HG03432 (cell line): Measurements from ENCODE around the gene EFNA3.

Source experiments
- ATAC-seq: cut with Tn5 transposase; IDR thresholded peaks from one replicate; pipeline ENCODE4 v1.9.1; 2021; ENCODE audit warnings: mild to moderate bottlenecking, moderate library complexity; ENCODE audit not compliant: unreplicated experiment

Gene EFNA3, protein sequence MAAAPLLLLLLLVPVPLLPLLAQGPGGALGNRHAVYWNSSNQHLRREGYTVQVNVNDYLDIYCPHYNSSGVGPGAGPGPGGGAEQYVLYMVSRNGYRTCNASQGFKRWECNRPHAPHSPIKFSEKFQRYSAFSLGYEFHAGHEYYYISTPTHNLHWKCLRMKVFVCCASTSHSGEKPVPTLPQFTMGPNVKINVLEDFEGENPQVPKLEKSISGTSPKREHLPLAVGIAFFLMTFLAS

DNA sequence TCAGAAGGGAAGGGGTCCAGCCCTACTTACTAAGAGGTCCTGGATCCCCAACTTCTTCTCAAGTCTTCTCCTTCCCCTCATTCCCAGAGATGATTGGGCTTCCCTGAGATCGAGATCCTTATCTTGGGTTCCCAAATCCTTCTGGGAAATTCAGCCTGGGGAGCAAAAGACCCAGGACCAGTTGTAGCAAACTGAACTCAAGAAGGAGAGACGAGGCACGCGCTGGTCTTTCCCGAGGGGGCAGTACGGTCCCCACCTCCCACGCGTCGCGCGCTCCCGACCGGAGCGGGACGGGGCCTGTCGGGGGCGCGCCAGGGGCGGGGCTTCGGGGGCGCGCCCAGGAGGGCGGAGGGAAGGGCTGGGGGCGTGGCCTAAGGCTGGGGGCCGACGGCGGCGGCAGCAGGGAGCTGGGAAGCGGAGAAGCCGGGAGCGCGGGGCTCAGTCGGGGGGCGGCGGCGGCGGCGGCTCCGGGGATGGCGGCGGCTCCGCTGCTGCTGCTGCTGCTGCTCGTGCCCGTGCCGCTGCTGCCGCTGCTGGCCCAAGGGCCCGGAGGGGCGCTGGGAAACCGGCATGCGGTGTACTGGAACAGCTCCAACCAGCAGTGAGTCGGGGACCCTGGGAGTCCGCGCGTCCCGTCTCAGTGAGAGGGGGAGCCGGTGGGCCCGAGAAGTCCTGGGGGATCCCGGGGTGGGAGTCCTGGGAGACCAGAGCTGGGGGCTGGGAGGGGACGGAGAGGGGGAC, at the start of gene EFNA3:
Gene EFNA3, plus strand, starts transcription at position 369 of the 741 bp plus-strand sequence. Its CDS starts 105 bp downstream, at position 474.
- no peak for ATAC-seq

DNA sequence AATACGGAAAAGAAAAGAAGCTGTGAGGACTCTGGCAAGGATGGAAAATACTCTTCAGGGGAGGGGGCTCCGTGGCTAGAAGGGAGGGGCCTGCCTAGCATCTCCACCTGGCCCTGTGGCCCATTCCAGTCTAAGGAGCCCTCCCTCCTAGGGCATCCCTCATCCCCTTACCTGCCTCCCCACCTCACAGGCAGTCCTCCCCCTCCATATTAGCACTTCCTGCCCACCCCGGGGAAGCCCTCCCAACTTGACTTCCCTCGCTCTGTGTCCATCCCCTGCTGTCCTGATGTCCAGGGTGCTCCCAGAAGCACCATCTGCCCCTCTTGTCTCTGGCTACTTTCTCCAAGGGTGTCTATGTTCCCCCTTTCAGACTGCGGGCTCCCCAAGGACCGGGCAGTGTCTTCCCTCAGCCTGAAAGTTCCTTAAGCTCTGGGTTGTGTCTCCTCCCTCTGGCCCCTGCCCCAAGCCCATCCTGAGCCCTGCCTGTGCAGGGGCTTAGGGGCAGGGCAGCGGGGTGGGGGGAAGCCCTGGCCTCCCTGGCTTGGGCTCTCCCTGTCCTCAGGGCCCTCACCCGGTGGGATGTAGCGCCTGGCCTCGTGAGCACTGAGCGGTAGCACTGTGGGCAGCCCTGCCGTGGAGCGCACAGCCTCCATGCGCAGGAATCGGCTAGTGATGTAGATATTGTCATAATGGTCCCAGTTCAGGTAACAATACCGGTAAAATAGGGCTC, 49.0 kb upstream of the EFNA3 start:
- ATAC-seq, result no peak

DNA sequence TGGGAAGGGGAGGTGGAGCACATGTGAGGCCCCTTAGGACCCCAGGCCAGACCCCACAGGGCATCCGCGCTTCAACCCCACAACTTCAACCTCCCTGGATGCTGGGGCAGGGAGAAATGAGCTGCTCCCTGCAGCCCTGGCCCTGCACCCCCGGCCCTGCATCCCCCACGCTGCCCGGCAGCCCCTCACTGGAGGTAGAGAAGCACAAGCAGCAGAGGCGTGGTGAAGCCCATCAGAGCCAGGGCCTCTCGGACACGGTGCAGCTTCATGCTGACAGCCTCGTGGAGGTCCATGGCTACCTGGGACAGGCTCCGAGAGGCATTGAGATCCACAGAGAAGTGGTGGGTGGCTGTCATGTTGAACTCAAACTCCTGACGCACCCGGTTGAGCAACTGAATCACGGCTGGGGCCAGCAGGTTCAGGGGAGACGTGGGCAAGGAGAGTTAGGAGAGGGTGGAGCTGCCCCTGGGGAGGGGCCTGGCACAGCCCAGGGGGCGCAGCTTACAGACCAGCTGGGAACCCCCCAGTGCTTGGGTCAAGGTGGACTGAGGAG, 48.3 kb upstream of the EFNA3 start:
- ATAC-seq, result no peak

DNA sequence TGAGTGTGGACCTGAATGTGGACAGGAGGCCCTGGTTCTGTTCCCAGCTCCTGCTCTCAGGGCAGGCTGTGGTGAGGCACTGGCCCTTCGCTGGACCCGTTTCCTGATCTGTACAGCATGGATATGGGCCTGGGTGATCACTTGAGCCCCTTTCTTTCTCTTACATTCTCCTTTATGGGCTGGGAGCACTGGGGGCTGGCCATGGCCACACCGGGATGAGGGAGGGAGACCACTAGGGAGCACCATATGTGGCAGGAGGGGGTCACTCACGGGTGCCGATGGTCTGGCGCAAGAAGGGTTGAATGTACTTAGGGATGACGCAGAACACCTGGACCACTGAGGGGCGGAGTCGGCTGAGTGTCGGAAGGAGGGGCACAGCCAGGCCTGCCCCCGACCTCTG, 47.7 kb upstream of the EFNA3 start:
- no peak for ATAC-seq

DNA sequence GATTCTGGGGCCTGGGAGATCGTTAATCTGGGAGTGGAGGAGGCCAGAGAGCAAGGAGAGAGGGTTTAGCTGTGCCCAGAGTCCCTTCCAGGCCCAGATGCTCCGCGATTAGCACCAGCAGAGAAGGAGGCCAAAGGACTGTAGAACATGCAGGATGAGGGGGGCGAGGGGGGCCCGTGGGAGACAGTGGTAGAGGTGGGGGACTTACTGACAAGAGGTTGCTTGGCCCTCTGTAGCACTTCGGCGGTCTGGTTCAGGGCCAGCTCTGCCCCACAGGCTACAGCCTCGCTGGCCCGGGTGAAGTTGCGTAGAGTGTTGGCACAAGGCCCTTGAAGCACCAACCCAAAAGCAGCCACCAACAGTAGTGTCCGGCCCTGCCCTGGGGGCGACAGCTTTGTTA, 45.8 kb upstream of the EFNA3 start:
- ATAC-seq, result no peak

DNA sequence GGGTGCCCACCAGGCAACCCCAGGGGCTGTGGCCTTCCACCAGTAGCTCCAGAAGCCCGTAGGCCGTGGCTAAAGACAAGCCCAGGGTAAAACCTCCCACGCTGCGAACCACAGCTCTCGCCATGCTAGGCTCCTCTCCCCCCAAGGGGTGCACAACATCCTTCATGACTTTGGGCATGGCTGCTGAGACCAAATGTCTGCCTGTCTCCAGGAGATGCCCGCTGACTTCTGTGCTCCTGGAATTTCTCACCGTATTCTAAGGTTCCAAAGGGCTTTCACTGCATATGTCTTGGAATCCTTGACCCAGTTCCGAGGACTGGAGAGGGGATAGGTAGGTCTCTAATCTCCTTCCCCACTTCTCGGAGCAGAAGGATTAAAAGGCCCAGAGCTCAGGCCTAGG, 45.1 kb upstream of the EFNA3 start, which contains the start of the genes DCST1 and DCST2:
Gene DCST1, plus strand, starts transcription at position 301 of the 400 bp plus-strand sequence. CDS start 213 bp downstream, outside the sequence.
Gene DCST2, minus strand, starts transcription at position 258 of the 400 bp plus-strand sequence. Its CDS starts 80 bp downstream, at position 178.
- no peak for ATAC-seq

DNA sequence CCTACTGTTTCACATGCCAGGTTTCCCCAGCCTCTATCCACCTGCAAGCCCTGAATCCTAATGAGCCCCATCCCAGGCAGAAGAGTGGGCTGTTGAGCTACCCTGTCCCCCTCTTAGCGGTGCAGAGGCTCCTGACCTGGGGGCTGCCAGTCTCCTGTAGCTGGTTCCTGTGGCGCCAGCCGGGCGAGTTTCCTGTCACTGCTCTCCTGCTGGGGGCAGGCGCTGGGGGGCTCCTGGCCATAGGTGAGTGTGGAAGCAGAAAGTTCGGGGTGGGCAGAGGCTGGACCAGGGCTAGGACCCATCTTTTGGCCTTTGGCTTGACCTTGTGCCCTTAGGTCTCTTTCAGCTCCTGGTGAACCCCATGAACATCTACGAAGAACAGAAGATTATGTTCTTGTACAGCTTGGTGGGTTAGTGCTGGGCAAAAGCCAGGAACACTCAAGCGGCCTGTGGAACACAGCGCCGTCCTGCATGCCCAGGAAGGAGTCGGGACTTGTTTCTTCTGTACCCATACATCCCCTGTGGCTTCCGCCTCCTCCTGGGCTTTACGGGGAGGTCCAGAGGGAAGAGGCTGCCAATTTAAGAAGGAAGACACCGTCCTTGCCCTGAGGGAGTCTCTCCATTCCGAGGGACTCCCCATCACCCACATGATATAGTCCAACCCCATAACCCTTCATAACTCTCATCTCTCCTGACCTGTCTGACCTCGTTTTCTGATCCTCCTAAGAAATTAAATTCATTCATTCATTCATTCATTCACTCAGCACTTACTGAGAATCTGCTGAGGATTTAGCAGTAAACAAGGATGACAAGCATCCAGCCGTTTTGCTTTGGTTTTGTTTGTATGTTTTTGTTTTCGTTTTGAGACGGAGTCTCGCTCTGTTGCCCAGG, 44.1 kb upstream of the EFNA3 start:
- no peak for ATAC-seq

DNA sequence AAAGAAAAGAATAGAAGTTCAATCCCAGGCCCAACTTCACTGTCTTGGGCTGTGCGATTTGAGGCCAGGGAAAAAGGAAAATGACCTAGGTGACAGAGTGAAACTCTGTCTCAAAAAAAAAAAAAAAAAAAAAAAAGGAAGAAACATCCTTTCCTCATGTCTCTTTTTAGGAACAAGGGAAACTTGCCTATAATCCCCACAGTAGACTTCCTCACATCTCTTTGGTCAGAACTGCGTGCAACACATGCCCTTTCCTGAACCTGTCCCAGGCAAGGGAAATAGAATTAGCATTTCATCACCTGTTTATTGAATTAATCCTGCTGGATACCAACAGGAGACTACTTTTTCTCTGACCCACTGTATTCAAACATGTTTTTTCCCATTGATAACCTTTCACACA, 42.7 kb upstream of the EFNA3 start:
- ATAC-seq, result no peak

DNA sequence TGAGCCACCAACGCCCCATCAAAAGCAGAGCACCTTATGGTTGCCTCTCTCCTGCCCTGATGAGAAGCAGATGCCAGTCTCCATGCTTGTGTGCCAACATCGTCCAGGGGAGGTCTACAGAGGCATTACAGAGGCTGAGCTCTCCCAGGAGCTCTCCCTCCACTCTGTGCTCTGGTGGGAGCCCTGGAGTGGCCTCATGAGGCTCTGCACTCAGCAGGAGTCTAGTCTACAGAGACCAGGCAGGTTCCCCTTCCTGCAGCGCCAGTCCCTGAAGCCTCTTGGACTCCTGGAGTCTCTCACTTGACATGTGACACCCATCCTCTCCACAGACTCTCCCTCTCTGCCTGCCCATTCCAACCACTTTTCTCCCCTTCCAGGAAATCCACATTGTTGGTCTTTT, 41.6 kb upstream of the EFNA3 start:
- no peak for ATAC-seq

DNA sequence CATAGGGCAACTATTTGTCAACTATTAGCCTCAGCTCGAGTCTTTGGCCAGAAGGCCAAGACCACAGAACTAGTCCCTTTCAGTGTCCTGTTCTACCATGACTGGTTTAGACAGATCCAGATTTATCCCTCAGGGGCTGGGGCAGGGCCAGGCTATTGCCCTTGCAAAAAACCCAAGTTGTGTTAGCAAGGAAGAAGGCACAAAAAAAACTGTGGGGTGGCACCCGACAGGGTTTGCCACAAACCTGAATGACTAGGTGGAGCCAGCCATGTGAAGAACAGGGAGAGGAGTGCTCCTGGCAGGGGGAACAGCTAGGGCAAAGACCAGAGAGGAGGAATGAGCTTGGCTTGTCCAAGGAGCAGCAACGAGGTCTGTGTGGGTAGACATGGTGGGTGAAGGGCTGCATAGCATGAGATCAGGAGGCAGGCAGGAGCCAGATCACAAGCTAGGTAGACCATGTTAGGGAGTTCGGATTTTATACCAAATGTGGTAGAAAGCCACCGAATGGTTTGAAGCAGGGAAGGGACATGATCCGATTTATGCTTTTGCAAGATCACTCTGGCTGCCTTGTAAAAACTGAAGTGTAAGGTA, 40.7 kb upstream of the EFNA3 start:
- no peak for ATAC-seq

DNA sequence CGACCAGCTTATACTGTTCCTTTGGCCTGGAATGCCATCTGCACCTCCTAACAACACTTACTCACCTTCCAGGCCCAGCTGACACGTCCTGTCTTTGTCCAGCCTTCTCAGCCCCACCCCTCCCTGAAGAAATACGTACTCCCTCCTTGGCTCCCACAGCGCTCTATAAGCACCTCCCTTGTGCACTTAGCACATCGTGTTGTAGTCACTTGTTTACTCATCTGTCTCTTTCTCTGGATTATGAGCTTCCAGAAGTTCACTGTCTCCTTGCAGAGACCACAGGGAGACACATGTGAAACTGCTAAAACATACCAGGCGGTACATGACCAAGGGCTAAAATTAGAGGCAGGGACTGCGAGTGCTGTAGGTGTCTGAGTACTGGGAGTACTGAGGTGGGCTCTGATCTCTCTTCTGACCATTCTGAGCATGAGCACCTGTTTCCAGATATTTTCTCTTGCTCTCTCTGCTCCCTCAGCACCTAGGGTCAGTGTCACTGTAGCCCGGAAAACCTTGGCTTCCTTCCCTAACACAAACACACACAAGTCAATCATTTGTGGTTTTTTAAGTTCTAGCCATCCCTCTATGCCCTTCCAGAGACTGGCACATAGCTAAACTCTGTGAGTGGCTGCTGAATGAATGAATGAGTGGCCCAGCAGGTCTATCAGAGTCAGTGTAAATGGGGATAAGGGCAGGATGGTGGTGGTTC, 39.9 kb upstream of the EFNA3 start:
- ATAC-seq, result no peak

DNA sequence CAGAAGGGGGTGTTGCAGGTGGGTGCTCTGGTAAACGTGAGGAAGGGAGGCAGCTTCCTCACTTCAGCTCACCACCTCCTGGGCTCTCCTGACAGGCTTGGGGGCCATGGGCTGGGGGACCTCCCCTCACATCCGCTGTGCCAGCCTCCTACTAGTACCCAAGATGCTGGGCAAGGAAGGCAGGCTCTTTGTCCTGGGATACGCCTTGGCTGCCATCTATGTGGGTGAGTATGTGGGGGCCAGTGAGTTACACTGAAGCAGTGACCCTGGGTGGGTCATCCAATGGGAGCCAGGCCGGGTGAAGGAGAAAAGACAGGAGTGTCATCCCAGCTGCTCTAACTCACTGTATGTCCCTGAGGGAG, 39.3 kb upstream of the EFNA3 start:
- ATAC-seq, result no peak

DNA sequence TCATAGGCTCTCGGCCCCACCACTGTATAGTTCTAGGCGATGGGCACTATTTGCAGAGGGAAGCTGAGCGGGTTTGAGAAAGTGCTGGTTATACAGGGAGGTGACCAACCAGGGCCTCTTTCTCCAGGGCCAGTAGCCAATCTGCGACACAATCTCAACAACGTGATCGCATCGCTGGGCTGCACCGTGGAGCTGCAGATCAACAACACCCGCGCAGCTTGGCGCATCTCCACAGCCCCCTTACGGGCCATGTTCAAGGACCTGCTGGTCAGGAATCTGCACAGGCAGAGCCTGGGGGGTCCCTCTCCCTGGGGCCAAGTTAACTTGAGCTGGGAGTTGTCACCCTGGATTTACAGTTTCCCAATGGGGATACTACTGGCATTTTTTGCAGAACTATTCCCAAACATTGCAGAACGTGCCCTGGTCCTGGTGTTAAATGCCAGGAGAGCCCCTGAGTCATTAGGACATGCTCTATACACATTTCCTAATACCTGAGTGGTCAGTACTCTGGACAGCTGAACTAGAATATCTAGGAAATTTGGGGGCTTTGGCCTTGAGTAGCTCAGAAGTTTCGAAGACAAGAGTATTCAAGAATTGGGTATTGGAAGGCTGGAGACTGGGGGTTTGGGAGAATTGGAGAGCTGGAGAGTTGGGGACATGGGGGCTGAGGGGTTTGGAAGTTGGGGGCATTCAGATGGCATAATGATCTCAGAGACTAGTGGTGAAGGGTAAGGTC, 38.1 kb upstream of the EFNA3 start:
- no peak for ATAC-seq

DNA sequence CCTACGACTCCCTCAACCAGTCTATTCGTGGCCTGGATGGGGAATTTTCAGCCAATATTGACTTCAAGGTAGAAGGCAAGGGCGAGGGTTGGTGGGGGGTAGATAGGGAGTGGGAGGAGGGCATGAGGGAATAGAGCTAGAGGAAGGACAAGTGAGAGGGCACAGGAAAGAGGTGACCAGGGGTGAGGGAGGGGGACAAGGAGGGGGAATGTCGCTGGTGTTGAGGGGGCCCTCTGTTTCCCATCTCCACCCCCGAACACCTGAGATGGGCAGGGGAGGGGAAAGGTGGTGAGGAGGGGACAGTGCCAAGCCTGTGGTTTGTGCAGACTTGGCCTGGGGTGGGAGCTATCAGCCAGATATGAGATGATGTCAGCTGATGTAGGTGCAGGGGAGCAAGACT, 35.8 kb upstream of the EFNA3 start:
- no peak for ATAC-seq

DNA sequence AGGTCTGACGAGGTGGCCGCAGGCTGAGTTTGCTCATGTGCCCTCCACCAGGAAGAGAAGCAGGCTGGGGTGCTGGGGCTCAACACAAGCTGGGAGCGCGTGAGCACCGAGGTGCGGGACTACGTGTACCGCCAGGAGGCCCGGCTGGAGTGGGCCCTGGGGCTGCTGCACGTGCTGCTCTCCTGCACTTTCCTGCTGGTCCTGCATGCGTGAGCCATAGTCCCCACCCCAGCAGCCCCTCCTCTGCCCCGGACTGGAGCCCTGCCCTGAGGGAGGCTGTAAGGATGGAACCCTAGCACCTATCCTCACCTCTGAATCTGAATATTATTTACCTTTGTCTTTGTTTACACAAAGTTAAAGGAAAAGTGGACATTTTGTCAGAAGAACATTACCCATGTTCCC, 35.3 kb upstream of the EFNA3 start:
- no peak for ATAC-seq

DNA sequence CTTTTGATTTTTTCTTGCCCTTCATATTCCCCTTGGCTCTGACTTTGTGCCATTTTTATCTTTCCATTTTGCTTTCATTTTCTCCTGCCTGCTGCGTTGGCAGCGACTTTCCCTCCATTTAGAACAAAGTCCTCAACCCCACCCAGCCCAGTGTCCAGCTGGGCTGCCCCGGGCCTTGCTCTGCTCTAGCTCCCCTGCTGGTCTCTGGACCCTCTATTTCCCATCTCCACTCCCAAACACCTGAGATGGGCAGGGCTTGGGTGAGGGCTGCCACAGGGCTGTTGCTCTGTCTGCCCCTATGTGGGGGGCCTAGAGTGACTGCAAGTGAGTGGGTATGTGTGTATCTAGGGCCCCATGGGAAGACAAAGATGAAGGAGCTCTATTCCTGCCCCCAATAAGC, 34.8 kb upstream of the EFNA3 start:
- ATAC-seq, result no peak

DNA sequence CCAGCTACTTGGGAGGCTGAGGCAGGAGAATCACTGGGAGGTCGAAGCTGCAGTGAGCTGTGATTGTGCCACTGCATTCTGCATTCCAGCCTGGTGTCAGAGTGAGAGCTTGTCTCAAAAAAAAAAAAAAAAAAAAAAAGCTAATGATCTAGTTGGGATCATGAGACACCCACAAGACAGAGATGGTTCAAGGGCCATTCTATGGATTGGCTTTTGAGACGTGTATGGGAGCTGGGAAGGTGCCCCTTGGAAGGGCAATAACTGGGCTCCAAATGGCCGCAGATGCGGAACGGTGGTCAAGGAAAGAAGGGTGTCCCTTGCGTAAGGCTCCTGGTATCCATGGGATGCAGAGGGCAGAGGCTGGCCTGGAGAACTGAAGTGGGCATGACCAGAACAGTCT, 34.3 kb upstream of the EFNA3 start:
- no peak for ATAC-seq

DNA sequence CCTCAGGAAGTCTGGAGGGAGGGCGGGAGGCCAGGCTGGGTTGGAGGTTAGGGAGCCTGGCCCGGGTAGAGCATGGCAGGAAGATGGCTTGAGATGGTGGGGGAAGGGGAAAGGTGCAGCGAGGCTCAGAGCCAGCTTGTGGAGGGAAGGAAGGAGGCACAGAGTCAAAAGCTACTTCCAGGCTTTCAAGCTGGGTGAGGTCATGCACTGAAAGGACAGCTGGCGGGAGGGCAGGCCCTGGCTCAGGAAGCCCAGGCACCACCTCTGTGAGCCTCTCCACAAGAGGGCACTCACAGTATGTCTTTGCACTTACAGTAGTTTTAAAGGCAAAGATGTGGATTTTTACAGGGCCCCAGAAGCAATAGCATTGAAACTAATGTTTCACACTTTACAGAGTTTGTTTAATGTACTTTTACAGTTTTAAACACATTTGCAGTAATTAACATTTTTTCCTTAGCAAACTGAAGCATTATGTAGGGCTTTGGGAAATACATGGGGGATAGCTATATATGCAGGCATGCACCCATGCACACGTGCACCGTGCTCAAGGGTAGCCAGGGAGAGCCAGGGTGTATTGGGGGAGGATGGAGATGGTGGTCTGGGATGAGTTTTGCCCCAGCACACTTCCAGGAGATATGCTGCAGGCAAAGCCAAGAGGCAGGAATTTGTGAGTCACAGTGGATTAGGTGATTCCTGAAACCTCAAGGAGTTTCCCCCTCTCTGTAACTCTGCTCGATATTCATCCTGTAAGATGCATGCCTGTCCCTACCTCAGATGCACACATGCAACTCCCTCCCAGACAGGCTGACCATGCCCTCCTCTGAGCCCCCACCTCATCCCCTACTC, 33.6 kb upstream of the EFNA3 start:
- ATAC-seq, result no peak
